HG03103 (cell line): ENCODE results near the gene LOXHD1.

Experiments used
- ATAC-seq: cut with Tn5 transposase; IDR thresholded peaks from one replicate; pipeline ENCODE4 v1.9.1; 2021; ENCODE audit warnings: low read depth; ENCODE audit not compliant: unreplicated experiment

Gene LOXHD1

DNA sequence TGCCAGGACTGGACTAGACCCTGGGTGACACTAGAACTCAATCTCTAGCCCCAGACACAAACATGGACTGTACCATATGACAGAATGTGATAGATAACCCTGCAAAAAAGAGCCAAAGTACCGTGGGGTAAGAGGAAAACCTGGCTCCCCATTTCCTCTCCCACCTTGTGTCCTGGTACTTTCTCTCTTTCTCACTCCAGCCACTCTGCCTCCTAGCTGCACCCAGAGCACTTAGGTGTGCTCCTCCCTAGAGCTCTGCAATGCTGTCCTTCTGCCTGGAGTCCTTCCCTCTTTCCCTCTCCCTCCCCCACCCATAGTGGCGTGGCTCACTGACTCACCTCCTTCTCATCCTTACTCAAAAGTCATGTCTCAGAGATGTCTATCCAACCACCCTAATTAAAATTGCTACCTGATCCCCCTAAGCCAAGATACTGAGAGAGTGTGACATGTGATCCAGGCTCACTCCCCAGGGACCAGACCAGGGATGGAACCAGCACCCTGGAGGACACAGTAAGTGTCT lies 171.3 kb downstream of the LOXHD1 start:
- no peak for ATAC-seq

DNA sequence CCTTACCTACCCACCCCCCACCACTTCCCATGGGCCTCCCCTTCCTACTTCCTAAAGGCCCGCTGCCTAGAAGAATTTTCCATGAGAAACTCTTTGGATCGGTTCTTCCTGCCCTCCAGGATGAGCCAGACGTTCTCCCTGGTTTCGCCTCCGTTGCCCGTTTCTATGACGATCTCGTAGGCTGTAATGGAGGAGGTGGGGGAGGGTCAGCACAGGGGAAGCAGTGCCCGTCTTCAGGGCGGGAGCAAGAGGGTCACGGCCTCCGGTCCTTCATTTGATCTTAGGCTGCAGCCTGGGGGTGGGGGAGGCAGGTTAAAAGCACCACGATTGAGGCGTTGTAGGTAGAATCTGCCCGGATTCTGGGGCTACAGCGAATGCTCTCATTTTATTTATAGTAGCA lies 172.0 kb downstream of the LOXHD1 start:
- no peak for ATAC-seq

DNA sequence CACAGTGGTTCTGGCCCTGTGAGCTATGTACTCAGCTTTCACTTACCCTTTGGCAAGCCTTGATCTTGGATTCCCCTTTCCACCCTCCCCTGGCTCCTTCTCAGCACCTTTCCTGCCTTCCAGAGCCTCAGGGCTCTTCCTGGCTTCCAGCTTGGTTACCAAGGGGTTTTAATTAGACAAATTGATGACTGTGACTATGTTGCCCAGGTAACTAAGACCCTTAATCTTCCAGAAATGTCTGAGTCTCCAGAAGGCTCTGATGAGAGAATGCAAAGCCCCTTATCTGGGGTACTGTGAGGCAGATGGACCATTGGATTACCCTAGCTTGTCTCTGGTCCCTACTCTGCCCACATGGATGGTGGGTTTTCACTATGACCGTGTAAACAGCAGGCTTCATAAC lies 174.2 kb downstream of the LOXHD1 start:
- no peak for ATAC-seq

DNA sequence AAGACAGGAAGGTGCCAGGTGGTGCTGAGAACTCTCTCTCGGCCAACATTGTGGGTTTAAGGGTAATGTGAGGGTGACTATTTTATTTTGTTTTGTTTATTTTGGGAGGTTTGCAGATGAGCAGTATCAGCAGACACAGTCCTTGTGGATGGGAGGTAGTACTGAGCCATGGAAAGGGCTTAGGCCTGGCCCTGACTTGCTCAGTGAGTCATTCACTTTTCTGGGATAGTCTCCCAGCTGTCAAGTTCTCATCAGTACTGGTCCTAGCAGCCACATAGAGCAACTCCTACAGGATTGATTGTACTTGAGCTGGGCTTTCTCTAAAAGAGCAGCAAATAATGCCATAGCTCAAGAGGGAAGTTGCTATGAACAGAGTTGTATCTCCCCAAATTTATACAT lies 175.2 kb downstream of the LOXHD1 start:
- no peak for ATAC-seq

DNA sequence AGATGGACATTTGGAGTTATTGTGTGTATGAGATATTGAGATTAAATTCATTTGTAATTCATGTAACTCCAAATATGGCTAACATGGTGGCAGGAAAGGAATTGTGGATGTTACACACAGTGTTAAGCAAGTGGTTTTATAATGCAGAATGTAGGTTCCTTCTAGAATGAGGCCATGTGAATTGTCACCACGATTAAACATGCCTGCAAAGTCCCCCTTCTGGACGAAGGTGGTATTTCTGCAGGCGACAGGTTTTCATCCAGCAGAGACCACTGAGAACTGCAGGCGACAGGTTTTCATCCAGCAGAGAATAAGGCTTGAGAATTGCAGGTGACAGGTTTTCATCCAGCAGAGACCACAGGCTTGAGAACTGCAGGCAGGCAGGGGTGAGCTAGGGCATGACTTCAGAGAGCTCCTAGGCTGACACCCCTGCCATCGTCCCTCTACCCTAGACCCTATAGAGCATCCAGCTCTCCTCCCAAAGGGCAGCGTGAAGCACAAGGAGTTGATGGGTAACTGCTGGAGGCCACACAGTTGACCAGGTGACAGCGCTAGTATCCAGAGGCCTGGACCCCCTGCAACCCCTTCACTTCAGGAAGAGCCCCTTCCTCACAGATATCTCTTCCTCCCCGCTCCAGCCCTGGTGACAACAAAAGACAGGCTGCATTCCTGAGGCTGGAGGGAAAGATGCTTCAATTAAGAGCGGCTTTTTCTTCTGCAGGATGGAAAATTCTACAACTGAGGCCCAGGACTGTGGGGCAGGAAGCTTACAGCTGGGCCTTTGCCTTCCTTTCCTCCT lies 175.8 kb downstream of the LOXHD1 start:
- no peak for ATAC-seq

DNA sequence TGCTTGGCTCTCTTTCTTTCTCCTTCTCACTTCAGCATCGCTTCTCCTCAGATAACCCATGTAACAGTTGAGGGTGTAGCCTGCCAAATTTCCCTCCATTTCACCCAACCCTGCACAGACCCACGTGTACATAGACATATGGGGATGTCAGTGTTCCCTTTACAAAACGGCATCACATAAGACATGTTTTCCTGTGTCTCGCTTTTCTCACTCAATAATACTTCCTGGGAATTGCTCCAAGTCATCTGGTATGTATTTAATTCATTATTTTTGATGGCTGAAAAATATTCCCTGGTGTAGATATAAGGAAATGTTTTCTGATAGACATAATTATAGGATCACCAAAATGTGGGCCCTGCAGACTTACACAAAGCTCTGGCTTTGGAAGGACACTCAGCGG lies 176.8 kb downstream of the LOXHD1 start:
- no peak for ATAC-seq

DNA sequence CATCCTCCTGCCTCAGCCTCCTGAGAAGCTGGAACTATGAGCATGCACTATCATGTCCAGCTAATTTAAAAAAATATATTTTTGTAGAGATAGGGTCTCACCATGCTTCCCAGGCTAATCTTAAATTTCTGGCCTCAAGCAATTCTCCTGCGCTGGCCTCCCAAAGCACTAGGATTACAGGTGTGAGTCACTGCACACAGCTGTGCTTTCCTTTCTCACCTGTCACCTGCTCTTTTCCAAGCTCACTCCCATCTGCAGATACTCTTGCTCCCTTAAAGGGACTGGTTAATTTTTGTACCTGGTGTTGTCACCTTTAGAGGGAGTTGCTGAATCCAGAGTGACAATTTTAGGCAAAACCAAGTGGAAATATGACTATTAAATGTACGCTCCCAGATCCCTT lies 178.2 kb downstream of the LOXHD1 start:
- no peak for ATAC-seq

DNA sequence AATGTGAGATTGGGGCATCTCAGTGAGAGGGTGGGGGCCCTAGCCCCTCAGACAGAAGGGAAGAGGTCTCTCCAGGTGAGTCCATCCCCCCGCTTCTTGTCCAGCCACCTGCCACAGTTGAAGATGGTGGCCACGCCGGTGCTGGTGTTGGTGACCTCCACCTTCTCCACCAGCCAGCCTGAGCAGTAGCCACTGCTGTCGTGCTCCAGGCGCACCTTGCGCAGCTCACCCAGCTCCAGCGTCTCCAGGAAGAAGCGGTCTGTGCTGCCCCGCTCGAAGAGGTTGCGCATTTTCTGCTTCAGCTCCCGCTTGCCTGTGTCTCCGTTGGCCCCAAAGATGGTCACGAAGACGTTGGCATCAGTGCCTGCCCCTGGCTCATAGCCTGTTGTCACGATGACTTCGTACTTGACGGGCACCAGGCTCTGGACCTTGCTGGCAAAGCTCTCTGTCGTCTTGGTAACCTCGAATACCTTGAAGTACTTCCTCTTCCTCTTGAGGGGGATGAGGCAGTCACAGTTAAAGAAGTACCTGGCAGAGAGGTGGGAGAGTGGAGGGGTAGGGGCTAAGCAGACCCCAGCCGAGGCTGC lies 179.5 kb downstream of the LOXHD1 start:
- ATAC-seq: no peak

DNA sequence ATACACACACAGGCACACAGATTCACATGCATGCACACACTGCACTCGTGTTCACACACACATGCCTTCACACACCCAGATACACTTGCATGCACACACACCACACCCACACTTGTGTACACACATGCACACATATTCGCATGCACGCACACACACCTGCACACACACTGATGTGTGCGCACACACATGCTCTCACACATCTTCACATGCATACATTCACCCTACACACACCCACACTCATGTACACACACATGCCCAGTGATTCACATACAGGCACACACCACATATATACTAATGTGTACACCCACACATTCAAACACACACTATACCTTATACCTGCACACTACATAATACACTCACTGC lies 181.6 kb downstream of the LOXHD1 start:
- no peak for ATAC-seq

DNA sequence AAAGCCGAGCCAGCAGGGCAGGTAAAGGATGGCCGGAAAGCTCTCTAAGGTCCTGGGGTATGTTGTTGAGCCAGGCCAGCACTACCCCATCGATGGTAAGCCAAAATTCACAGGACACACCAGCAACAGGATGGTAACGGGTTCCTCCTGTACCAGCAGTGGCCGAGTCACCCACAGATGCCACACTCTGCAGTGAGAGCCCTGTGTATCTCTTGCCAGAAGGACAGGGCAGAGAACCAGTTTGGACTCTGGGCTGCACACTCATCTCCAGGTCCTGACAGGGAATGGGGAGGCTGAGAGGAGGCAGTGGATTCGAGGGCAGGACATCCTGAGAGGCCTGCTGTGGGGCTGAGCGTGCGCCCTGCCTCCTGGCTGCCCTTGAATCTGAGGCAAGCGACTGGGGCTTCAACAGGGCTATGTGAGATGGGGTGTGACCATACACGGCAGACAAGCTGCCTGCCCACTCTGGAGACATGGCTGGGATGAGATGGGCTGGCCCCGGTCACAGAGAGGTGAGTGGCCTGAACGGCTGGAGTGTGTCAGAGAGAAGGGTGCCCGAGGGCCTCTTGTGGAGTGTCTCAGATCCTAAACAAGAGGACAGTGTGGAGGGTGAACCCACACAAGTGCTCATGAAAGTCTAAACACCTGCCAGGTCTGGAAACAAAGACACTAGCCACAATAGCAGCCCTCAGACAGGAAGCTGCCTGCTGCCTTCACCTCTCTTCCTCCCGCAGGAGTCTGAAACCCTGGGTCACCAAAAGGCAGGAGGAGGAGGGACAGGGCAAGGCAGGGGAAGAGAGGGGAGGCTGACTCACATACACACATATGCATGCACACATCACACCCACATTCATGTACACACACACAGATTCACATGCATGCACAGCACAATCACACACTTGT lies 182.3 kb downstream of the LOXHD1 start:
- ATAC-seq: no peak

DNA sequence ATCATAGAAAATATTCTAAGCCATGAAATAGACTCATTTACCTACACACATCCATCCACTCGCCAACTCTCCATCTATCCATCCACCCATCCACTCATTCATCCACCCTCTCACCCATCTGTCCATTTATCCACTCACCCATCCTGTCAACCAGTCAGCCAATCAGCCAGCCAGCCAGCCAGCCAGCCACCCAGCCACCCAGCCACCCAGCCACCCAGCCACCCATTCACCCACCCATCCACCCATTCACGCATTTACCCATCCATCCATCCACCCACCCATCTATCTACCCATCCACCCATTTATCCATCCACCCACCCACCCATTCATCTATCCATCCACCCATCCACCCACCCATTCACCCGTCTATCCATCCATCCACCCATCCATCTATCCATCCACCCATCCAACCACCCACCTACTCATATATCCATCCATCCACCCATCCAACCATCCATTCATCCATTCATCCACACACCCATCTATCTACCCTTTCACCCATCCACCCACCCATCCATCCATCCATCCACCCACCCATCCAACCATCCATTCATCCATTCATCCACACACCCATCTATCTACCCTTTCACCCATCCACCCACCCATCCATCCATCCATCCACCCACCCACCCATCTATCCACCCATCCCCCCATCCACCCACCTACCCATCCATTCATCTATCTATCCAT lies 185.1 kb downstream of the LOXHD1 start:
- ATAC-seq: no peak

DNA sequence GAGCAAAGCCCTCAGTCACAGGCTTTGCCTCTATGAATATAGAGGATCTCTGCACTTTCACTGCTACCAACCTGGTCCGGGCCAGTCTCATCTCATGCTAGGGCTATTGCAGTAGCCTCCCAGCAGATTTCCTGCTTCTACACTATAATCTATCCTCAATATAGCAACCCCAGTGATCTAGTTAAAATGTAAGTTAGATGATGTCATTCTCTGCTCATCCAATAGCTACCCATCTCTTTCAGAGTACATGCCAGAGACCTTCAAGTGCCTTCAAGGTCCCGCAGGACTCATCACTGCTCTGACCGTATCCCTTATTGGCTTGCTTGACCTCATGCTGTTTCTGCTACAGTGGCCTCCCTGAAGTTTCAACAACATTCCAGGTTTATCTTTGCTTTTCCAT lies 186.3 kb downstream of the LOXHD1 start:
- no peak for ATAC-seq

DNA sequence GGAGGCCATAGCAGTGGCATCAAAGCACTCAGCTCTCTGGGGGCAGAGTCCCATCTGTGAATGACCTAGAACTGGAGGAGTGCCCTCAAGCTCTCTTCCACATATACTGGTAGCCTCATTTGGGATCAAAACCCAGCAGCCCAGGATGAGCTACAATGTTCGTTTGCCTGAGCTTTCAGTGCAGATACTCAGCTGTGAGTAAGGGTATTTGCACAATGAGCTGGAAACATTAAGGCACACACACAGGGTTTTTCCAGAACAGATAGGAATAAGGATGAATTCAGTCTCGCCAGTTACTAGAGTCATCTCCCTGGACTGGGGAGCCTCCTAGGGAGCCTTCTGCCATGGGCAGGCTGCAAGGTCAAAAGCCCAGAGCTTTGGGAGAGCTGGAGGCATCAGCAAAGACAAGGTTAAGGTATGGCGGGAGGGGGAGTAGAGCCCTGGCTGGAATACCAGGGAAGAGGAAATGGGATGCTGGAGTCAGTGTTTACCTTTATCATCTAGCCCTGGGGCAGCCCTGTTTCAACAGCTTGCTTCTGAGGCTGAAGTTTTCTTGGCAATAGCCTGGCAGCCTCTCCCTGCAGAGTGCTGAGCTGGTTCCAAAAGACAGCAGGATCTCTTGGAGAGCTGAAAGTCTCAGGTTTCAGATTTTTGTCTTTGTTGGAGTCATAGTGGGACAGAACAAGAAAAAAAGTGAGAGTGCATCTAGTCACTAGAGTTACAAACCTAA lies 187.7 kb downstream of the LOXHD1 start:
- ATAC-seq: no peak

DNA sequence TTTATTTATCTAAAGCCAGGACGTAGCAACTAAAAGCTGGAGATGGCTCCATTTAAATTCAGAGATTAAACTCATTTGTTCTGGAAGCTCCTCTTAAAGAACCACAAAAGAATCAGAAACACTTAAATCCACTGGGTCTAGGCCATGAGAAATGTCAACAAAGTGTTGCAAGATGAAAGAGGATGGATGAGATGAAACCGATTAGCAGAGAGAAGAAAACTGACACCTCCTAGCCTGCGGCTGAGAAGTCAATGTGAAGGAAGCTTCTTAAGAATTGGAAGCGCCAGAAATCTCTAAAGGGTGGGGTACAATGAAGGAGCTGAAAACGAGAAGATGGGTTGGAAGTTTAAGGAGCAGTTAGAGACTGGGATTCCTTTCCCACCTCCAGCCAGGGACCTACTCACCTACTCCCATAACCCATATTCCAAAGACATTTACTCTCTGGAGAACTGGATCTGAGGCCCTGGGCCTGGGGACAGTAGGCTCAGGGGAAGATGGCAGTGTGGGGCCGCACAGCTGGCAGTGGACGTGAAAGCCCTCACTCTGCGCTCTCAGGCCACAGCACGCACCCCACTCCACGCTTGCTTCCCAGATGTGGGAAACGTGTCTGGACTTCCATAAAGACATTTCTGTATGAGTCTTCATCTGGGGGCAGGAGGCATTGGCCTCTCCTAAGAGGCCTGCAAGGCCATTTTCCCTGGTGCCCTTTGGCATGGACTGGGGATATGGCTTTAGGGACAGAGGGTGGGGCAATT lies 188.4 kb downstream of the LOXHD1 start:
- no peak for ATAC-seq

DNA sequence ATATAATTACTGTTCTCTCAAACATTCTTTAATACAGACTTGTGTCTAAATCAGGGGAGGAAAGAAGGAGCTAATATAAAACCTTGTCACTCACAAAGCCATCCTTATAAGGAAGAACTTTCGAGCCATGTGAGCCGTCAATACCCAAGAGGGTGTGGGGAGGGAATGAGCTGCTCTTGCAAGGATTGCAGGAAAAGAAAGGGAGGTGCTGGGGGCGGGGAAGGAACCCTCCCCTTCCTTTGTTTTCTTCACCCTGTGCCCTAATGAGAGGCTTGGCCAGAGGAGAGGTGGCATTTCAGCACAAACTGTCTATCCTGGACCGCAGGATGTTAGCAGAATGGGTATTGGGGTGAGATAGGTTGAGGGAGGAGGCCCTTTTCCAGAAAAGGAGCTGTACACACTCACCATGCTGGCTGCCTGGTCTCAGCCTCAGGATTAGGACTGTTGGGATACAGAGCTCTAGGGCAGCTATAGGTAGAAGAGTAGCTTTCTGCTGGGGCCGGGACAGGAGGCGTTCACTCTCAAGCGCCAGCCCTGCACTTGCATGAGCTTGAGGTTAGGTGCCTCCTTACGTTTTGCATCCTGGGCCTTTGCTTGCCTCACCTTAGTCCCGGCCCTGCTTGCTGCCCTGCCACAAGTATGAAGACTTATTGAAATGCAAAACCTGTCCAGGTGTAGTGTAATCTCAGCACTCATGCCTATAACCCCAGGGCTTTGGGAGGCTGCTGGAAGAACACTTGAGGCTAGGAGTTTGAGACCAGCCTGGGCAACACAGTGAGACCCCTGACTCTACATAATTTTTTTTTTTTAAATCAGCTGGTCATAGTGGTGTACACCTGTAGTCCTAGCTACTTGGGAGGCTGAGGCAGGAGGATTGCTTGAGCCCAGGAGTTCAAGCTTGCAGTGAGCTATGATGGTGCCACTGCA lies 190.5 kb downstream of the LOXHD1 start:
- ATAC-seq: no peak

DNA sequence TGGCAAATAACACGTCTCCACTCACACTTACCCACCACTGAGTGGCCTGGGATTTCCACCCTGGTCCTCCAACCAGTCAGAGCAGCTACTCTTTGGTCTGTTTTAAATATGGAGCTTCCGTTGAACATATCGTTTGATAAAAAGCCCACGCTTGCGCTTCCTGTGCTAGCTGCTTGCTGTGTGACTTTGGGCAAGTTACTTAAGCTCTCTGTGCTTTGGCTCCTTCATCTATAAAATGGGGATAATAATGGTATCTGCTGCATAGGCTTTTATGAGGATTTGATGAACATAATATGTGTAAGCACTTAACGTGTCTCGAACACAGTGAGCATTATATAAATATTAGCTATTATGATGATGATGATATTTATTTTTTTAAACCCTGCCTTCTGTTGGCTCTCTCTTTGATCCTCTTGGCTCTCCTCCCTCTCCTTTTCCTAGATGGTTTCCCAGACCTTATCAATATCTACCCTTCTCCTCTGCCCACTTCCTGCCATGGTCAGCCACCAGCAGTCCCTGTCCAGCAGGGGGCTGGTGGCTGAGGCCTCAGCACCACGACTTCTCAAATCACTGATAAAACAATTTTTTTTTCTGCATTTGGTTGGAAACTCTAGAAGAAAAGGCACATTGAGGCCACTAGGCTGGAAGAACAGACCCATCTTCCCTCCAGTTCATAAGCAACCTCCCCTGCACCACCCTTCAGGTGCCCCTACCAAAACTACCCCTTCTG lies 191.9 kb downstream of the LOXHD1 start:
- ATAC-seq: no peak

DNA sequence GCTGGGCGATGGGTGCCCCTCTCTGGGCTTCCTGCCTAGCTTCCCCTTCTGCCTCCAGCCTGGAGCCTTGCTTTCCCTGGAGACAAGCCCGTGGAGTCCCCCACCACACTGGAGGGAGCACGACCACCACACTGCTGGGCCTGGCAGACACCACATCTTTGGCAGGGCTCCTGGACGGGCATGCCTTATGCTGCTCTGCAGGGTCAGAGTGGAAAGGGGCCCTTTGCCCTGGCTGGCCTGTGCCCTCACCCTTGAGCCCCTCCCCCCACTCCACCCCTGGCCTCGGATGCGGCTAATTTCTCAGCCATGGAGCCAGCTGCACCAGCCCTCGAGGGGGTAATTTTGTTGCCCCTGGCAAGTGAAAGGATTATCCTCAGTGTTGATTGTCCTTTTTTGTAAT lies 194.5 kb downstream of the LOXHD1 start:
- ATAC-seq: no peak

DNA sequence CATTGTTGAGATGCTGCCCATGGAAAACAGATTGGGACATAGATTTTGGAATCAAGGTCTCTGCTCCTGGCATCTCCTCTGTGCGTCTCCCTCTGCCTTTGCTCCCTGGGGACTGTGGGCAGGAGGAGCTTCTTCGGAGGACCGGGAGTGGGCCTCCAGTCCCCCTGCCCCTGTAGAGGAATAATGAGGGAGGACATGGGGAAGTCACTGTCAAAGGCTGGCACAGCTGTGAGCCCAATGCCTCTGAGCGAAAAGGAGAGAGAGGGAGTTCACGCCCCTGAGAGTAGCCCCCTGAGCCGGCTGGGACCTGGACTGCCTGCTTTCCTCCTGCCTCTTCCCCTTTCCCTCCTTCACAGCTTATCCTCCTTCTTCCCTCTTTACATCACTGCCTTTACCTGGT lies 195.0 kb downstream of the LOXHD1 start:
- ATAC-seq: no peak
